GM19463 (cell line): ENCODE data around the gene RNF10.
"Not testable (repeated sequence)": the region's sequence is repeated elsewhere in the genome, so short reads cannot be mapped to it uniquely, and the experiment has no call there.

Experiments used
- ATAC-seq: cut with Tn5 transposase; IDR thresholded peaks from one replicate; pipeline ENCODE4 v1.9.1; 2021; ENCODE audit warnings: mild to moderate bottlenecking, moderate library complexity; ENCODE audit not compliant: unreplicated experiment

Gene RNF10

GRCh38 chr12:120574106-120574505 is 40.0 kb downstream of the RNF10 start:
- ATAC-seq: no peak

GRCh38 chr12:120579179-120579578 is 45.0 kb downstream of the RNF10 start:
- ATAC-seq: no peak

GRCh38 chr12:120580787-120581723 is 46.9 kb downstream of the RNF10 start, which contains the start of gene POP5:
POP5 (minus strand) TSS chr12:120581402; CDS start chr12:120581362, 40 bp downstream.
- ATAC-seq: peak; percentile 92

- no peak for ATAC-seq
Measured at GRCh38 chr12:120581998-120582397, 47.8 kb downstream of the RNF10 start.

- ATAC-seq: no peak
Measured at GRCh38 chr12:120583478-120584030, 49.4 kb downstream of the RNF10 start.

GRCh38 chr12:120584343-120585149 is 50.4 kb downstream of the RNF10 start:
- ATAC-seq: no peak

- no peak for ATAC-seq
Measured at GRCh38 chr12:120586206-120586605, 52.0 kb downstream of the RNF10 start.

- no peak for ATAC-seq
Measured at GRCh38 chr12:120586860-120587259, 52.7 kb downstream of the RNF10 start.

GRCh38 chr12:120588371-120588770 is 54.2 kb downstream of the RNF10 start:
- no peak for ATAC-seq

- ATAC-seq: no peak
Measured at GRCh38 chr12:120588948-120589930, 55.1 kb downstream of the RNF10 start.

GRCh38 chr12:120590741-120591407 is 56.7 kb downstream of the RNF10 start:
- ATAC-seq: no peak

- no peak for ATAC-seq
Measured at GRCh38 chr12:120592121-120593049, 58.2 kb downstream of the RNF10 start.

- no peak for ATAC-seq
Measured at GRCh38 chr12:120596901-120597300, 62.7 kb downstream of the RNF10 start.

- ATAC-seq: no peak
Measured at GRCh38 chr12:120597861-120598260, 63.7 kb downstream of the RNF10 start.

GRCh38 chr12:120598674-120599463 is 64.7 kb downstream of the RNF10 start:
- no peak for ATAC-seq

- no peak for ATAC-seq
Measured at GRCh38 chr12:120599672-120600552, 65.8 kb downstream of the RNF10 start.

GRCh38 chr12:120602416-120602815 is 68.3 kb downstream of the RNF10 start:
- ATAC-seq: not testable (repeated sequence)
